Body of pancreas (tissue), 4 donors: ENCODE results near the gene KIN. TPM values are rescaled to one million over a fixed set of nuclear protein-coding genes. Genes with fewer than 3 reads are reported as not detected.

Experiments used
- ATAC-seq: fragments of 150-250 bp; one replicate; pipeline ENCODE4 v1.9.1; 2016
- DNase-seq, 4 donors: peaks; one replicate each; pipeline ENCODE4 v3.0.0-alpha.2; 2019
- H3K27ac ChIP-seq, 4 donors: fragments of 200-600 bp; sonication (generic); 1 replicate in 3 of 4; 2 replicates in 1 of 4; pipeline versions ENCODE4 v1.5.1 to v1.6.1; 2016 to 2019; ENCODE audit warnings: mild to moderate bottlenecking in 1 of 4, mixed read lengths in 1 of 4, moderate library complexity in 1 of 4
- H3K27me3 ChIP-seq, 2 donors: fragments of 200-600 bp; sonication (generic); one replicate each; pipeline ENCODE4 v1.6.0; 2016; ENCODE audit warnings: mild to moderate bottlenecking in 1 of 2
- H3K36me3 ChIP-seq, 2 donors: fragments of 200-600 bp; sonication (generic); replicated peaks in 1 of 2; 2 replicates each; pipeline ENCODE4 v1.5.1; 2016; ENCODE audit warnings: low read depth in 2 of 2; ENCODE audit not compliant: insufficient read depth in 1 of 2
- H3K4me1 ChIP-seq: fragments of 200-600 bp; sonication (generic); one replicate; pipeline ENCODE4 v1.6.0; 2016
- H3K4me3 ChIP-seq, 2 donors: fragments of 200-600 bp; sonication (generic); 1 replicate in 1 of 2; 2 replicates in 1 of 2; pipeline ENCODE4 v1.5.1; 2016 to 2019
- H3K9me3 ChIP-seq, 3 donors: fragments of 200-600 bp; sonication (generic); 1 replicate in 2 of 3; 2 replicates in 1 of 3; pipeline ENCODE4 v1.5.1; 2016
- CTCF ChIP-seq, 7 experiments: fragments of 450-650 bp in 4 of 7; fragments of 200-600 bp in 3 of 7; sonication (generic) in 3 of 7; IDR thresholded peaks; one replicate each; pipeline ENCODE4 v1.5.1; 2016 to 2019; ENCODE audit warnings: antibody characterized with exemption in 7 of 7
- POLR2A ChIP-seq, 3 donors: fragments of 450-650 bp; IDR thresholded peaks; one replicate each; pipeline ENCODE4 v1.6.1; 2016; ENCODE audit warnings: antibody characterized with exemption in 3 of 3, mild to moderate bottlenecking in 2 of 3
- WGBS, 2 donors: methylation state at CpG; one replicate each; pipeline ENCODE4 v1.1.5; 2017; 5-methylcytosine and 5-hydroxymethylcytosine counted together
- intact Hi-C: fragments of 100-400 bp; cut with DNase I; formaldehyde crosslinking; loops from one replicate; pipeline ENCODE4 v1.15.1; 2023
- total RNA-seq, 2 donors: library from RNA; depleted of rRNA; stranded (reverse); fragments of >200 nt; gene quantifications; one replicate each; pipeline ENCODE4 v1.1.0, GENCODE V29; 2016

The KIN gene
- total RNA-seq, 2 donors from 2014 or later, result 4.9 to 6.2 TPM

- Histone ChIP-seq H3K27ac (peak overlapping the region in 1 of 4 donors; percentile 46), H3K4me3 (no peak overlapping the region), H3K27me3 (no peaks in the 10 kb centered on the region), H3K36me3 (no peaks in the 10 kb centered on the region), H3K9me3 (no peaks in the 10 kb centered on the region), H3K4me1 (peaks cover 23% of the 10 kb centered on the region)
- ATAC-seq, result peak; percentile 59
- no peak for DNase-seq
- 13 to 16% methylated on average over 4 of the region's 4 CpGs for WGBS, 2 donors
- no peak for TF ChIP-seq CTCF (IDR thresholded peaks at IDR 0.05)
- TF ChIP-seq POLR2A (IDR thresholded peaks at IDR 0.05), result no peak
- intact Hi-C loops, result no loop called here
Measured at GRCh38 chr10:7707102-7707501, 80.7 kb downstream of the KIN start.

GRCh38 chr10:7706534-7707073 lies 81.2 kb downstream of the KIN start:
- DNase-seq (no peak), ATAC-seq (peak; percentile 6)
- H3K9me3 ChIP-seq, result no peaks in the 10 kb centered on the region
- WGBS, 2 donors, result 38 to 53% methylated on average over 4 of the region's 4 CpGs
- no peak overlapping the region for H3K4me3 ChIP-seq
- H3K36me3 ChIP-seq, result no peaks in the 10 kb centered on the region
- TF ChIP-seq POLR2A (IDR thresholded peaks at IDR 0.05), result no peak
- TF ChIP-seq CTCF (IDR thresholded peaks at IDR 0.05), result no peak
- intact Hi-C loops, result no loop called here
- H3K4me1 ChIP-seq, result peaks cover 23% of the 10 kb centered on the region
- H3K27me3 ChIP-seq, result no peaks in the 10 kb centered on the region
- H3K27ac ChIP-seq, result peak overlapping the region in 1 of 4 donors; percentile 10

GRCh38 chr10:7705341-7705740 lies 82.5 kb downstream of the KIN start:
- no peak overlapping the region for H3K27ac ChIP-seq
- TF ChIP-seq CTCF (IDR thresholded peaks at IDR 0.05), result no peak
- no peak for TF ChIP-seq POLR2A (IDR thresholded peaks at IDR 0.05)
- H3K4me1 ChIP-seq, result peaks cover 23% of the 10 kb centered on the region

GRCh38 chr10:7704071-7705016 lies 83.4 kb downstream of the KIN start:
- peaks cover 23% of the 10 kb centered on the region for H3K4me1 ChIP-seq
- intact Hi-C loops, result no loop called here
- no peak overlapping the region for H3K4me3 ChIP-seq
- 75 to 76% methylated on average over 8 of the region's 8 CpGs for WGBS, 2 donors
- TF ChIP-seq POLR2A (IDR thresholded peaks at IDR 0.05), result no peak
- no peaks in the 10 kb centered on the region for H3K27me3 ChIP-seq
- H3K27ac ChIP-seq, result no peak overlapping the region
- H3K36me3 ChIP-seq, result no peaks in the 10 kb centered on the region
- ATAC-seq (no peak), DNase-seq (no peak)
- H3K9me3 ChIP-seq, result no peaks in the 10 kb centered on the region

More at GRCh38 chr10:7705341-7705740, 82.5 kb downstream of the KIN start:
- Histone ChIP-seq H3K9me3 (no peaks in the 10 kb centered on the region), H3K27me3 (no peaks in the 10 kb centered on the region), H3K36me3 (no peaks in the 10 kb centered on the region), H3K4me3 (no peak overlapping the region)
- DNase-seq (no peak), ATAC-seq (no peak)
- intact Hi-C loops, result no loop called here
- 76% methylated on average over 3 of the region's 3 CpGs for WGBS, 2 donors

GRCh38 chr10:7703140-7703539 lies 84.7 kb downstream of the KIN start, which contains the start of gene ITIH2:
ITIH2 (plus strand) TSS chr10:7703316; CDS start chr10:7703435, 119 bp downstream.
- Histone ChIP-seq H3K27ac (no peak within 1 kb of the TSS), H3K9me3 (no peaks in the 10 kb centered on the region), H3K27me3 (no peaks in the 10 kb centered on the region), H3K36me3 (no peaks in the 10 kb centered on the region), H3K4me3 (no peak within 1 kb of the TSS), H3K4me1 (peaks cover 23% of the 10 kb centered on the region)
- ATAC-seq (no peak), DNase-seq (no peak)
- intact Hi-C loops, result no loop called here
- 27 to 29% methylated on average over 4 of the region's 4 CpGs for whole genome bisulfite sequencing, 2 donors
- TF ChIP-seq CTCF (IDR thresholded peaks at IDR 0.05), result no peak
- TF ChIP-seq POLR2A (IDR thresholded peaks at IDR 0.05), result no peak
